Endothelial cell of umbilical vein (primary cell): Measurements from ENCODE around the gene NAIP. TPM values are rescaled to one million over a fixed set of nuclear protein-coding genes. Genes with fewer than 3 reads are reported as not detected.
"Not testable (repeated sequence)": the region's sequence is repeated elsewhere in the genome, so short reads cannot be mapped to it uniquely, and the experiment has no call there.

Experiments used
- BruUV-seq: library from RNA; stranded (reverse); fragments of 400-500 nt; replicated peaks from 2 replicates; lab custom pipeline; 2021; lab: Mats Ljungman, UMichigan
- CTCF ChIA-PET: fragments of 300-600, 350-600 bp; sonication (Branson Sonifier 250); formaldehyde crosslinking; loops from one replicate; lab custom pipeline; 2021; ENCODE audit warnings: antibody characterized with exemption, inconsistent platforms; lab: Charles Lee
- POLR2A ChIA-PET: fragments of 300-600, 350-600 bp; sonication (Branson Sonifier 250); formaldehyde crosslinking; loops from one replicate; lab custom pipeline; 2021; ENCODE audit warnings: antibody characterized with exemption, inconsistent platforms; lab: Charles Lee
- DNase-seq: peaks from one replicate; pipeline ENCODE4 v3.0.0-alpha.2; 2011; ENCODE audit warnings: low read depth, low spot score
- FAIRE-seq: peaks from 2 replicates; lab custom pipeline; 2011; peaks lifted over from hg19 to GRCh38; lab: Jason Lieb, UNC
- H2AFZ ChIP-seq: 2 replicates; pipeline ENCODE4 v1.6.0; 2012; ENCODE audit warnings: low read depth, low read length, control low read depth, inconsistent platforms
- H3K27ac ChIP-seq: 2 replicates; pipeline ENCODE4 v1.5.1; 2011; ENCODE audit warnings: low read depth, mild to moderate bottlenecking, control low read depth, low read length, moderate library complexity; ENCODE audit not compliant: insufficient read depth
- H3K27me3 ChIP-seq, 2 experiments: 2 replicates each; pipeline versions ENCODE4 v1.6.0 to v1.6.1; 2011; ENCODE audit warnings: low read length in 2 of 2, mixed read lengths in 1 of 2; ENCODE audit not compliant: control insufficient read depth in 2 of 2, insufficient read depth in 2 of 2
- H3K36me3 ChIP-seq, 2 experiments: 2 replicates in 1 of 2; 3 replicates in 1 of 2; pipeline ENCODE4 v1.5.1; 2011; ENCODE audit warnings: low read length in 2 of 2, mild to moderate bottlenecking in 1 of 2, moderate library complexity in 1 of 2; ENCODE audit not compliant: control insufficient read depth in 2 of 2, insufficient read depth in 2 of 2; ENCODE audit errors: extremely low read depth in 1 of 2
- H3K4me1 ChIP-seq: 3 replicates; pipeline ENCODE4 v1.5.1; 2011; ENCODE audit warnings: mild to moderate bottlenecking, low read length; ENCODE audit not compliant: control insufficient read depth, insufficient read depth; ENCODE audit errors: extremely low read depth
- H3K4me2 ChIP-seq: 2 replicates; pipeline ENCODE4 v1.6.1; 2011; ENCODE audit warnings: low read length, control low read depth, mixed read lengths; ENCODE audit not compliant: insufficient read depth
- H3K4me3 ChIP-seq, 3 experiments: fragments of 200-600 bp in 1 of 3; sonication (generic), shearing (Covaris generic) in 1 of 3; replicated peaks in 1 of 3; 2 replicates each; pipeline ENCODE4 v1.5.1; 2011 to 2016; ENCODE audit warnings: control low read depth in 3 of 3, low read length in 3 of 3, mild to moderate bottlenecking in 2 of 3, inconsistent platforms in 1 of 3, low read depth in 1 of 3, moderate library complexity in 1 of 3; ENCODE audit not compliant: insufficient read depth in 1 of 3
- H3K79me2 ChIP-seq: 2 replicates; pipeline ENCODE4 v1.6.0; 2012; ENCODE audit warnings: low read length, inconsistent platforms; ENCODE audit not compliant: control insufficient read depth, insufficient read depth
- H3K9ac ChIP-seq: replicated peaks from 2 replicates; pipeline ENCODE3; 2011; ENCODE audit warnings: low read length, control low read depth; ENCODE audit not compliant: insufficient read depth; ENCODE audit errors: extremely low read depth
- H3K9me1 ChIP-seq: replicated peaks from 3 replicates; pipeline ENCODE4 v1.6.0; 2011; ENCODE audit warnings: mild to moderate bottlenecking, low read length; ENCODE audit not compliant: control insufficient read depth, insufficient read depth; ENCODE audit errors: extremely low read depth
- H3K9me3 ChIP-seq: replicated peaks from 2 replicates; pipeline ENCODE4 v1.5.1; 2012; ENCODE audit warnings: low read length, inconsistent platforms; ENCODE audit not compliant: control insufficient read depth, insufficient read depth
- H4K20me1 ChIP-seq: replicated peaks from 2 replicates; pipeline ENCODE3; 2011; ENCODE audit warnings: mild to moderate bottlenecking, low read length; ENCODE audit not compliant: control insufficient read depth, insufficient read depth; ENCODE audit errors: extremely low read depth
- dilution Hi-C: fragments of 300-500 bp; cut with MboI; formaldehyde crosslinking; loops from one replicate; pipeline ENCODE4 v1.15.0; 2019; ENCODE audit warnings: low sequenced_read_pairs; ENCODE audit not compliant: extremely low pct_ligation_motif_present
- intact Hi-C: fragments of 100-400 bp; cut with micrococcal nuclease; formaldehyde crosslinking; loops from one replicate; pipeline ENCODE4 v1.10.0; 2022
- polyA plus RNA-seq, 4 experiments: library from polyadenylated mRNA; depleted of rRNA in 3 of 4; stranded (reverse) in 3 of 4; unstranded in 1 of 4; fragments of >200 nt; gene quantifications; 2 replicates each; pipeline versions ENCODE4 v1.2.1 to v1.2.3, GENCODE V29; 2011 to 2012; ENCODE audit warnings: missing spikeins in 1 of 4
- total RNA-seq: library from RNA; stranded (reverse); gene quantifications from 2 replicates; pipeline ENCODE4 v1.2.3, GENCODE V29; 2021

Gene NAIP
- total and polyA plus RNA-seq, 2 donors (not counting 3 experiments of a cell fraction or from before 2014, with no cell fraction given): 1.3 to 7.3 TPM

- FAIRE-seq, H3K9ac ChIP-seq, H3K4me1 ChIP-seq, H4K20me1 ChIP-seq, POLR2A ChIA-PET, H3K4me3 ChIP-seq, H3K9me3 ChIP-seq, intact Hi-C loops, BruUV-seq, H3K36me3 ChIP-seq, H3K4me2 ChIP-seq, H2AFZ ChIP-seq, dilution Hi-C loops, H3K27me3 ChIP-seq, H3K27ac ChIP-seq, H3K79me2 ChIP-seq, CTCF ChIA-PET, DNase-seq, H3K9me1 ChIP-seq: not testable (repeated sequence)
Observed at GRCh38 chr5:71020643-71021042, 4.5 kb downstream of the NAIP start.

DNA sequence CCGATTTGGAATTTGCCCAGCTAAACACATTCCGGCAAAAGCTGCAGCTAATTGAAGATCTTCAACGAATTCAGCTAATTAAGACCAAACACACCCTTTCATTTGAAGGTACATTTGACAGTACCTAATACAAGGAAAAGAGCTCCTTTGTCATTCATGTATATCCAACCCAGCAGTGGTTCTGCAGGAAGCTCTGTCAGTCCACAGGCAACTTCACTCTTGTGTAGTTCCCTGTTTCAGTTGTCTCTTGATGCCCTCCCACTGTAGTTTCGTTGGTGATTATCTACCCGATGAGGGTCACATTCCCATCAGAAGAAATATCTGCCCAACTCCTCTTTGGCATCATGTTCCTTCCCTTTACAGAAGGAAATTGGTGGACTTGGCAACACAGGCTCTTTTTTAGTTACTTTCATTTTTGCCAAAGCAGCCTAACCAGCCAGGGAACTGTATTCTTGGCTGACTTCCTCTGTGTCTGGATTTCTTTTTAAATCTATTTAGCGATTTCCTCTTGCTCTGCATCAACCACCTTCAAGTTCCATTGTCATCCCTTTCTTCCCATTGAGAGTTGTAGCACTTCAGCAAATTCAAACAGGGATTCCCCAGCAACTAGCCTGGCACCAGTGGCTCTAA is 6.6 kb downstream of the NAIP start:
- POLR2A ChIA-PET, H3K9ac ChIP-seq, H2AFZ ChIP-seq, H3K36me3 ChIP-seq, H3K27ac ChIP-seq, H3K27me3 ChIP-seq, H4K20me1 ChIP-seq, DNase-seq, BruUV-seq, H3K79me2 ChIP-seq, dilution Hi-C loops, H3K4me1 ChIP-seq, H3K4me3 ChIP-seq, H3K9me1 ChIP-seq, FAIRE-seq, H3K9me3 ChIP-seq, intact Hi-C loops, CTCF ChIA-PET, H3K4me2 ChIP-seq: not testable (repeated sequence)
